H9 (cell line): ENCODE results near the gene DMRTC1. TPM values are rescaled to one million over a fixed set of nuclear protein-coding genes. Genes with fewer than 3 reads are reported as not detected.
"Not testable (repeated sequence)": the region's sequence is repeated elsewhere in the genome, so short reads cannot be mapped to it uniquely, and the experiment has no call there.

ENCODE experiments used
- DNase-seq: peaks from one replicate; pipeline ENCODE4 v3.0.0-alpha.2; 2017
- H2AFZ ChIP-seq: one replicate; pipeline ENCODE4 v1.6.1; 2013; ENCODE audit warnings: mild to moderate bottlenecking, low read length, control low read depth, moderate library complexity
- H2AK5ac ChIP-seq: 2 replicates; pipeline ENCODE4 v1.6.1; 2013; ENCODE audit warnings: low read length, control low read depth, mixed read lengths; ENCODE audit not compliant: insufficient read length
- H2BK120ac ChIP-seq: one replicate; pipeline ENCODE4 v1.6.1; 2013; ENCODE audit warnings: low read depth, mild to moderate bottlenecking, low read length, control low read depth, inconsistent platforms; ENCODE audit not compliant: poor library complexity, severe bottlenecking
- H2BK12ac ChIP-seq: 2 replicates; pipeline ENCODE4 v1.6.1; 2013; ENCODE audit warnings: low read length, control low read depth, mixed read lengths, low read depth; ENCODE audit not compliant: insufficient read length
- H2BK15ac ChIP-seq: 2 replicates; pipeline ENCODE4 v1.6.1; 2013; ENCODE audit warnings: low read depth, low read length, control low read depth
- H2BK20ac ChIP-seq: one replicate; pipeline ENCODE4 v1.6.1; 2013; ENCODE audit warnings: low read depth, mild to moderate bottlenecking, low read length, control low read depth, inconsistent platforms; ENCODE audit not compliant: poor library complexity, severe bottlenecking
- H2BK5ac ChIP-seq: 2 replicates; pipeline ENCODE4 v1.6.1; 2013; ENCODE audit warnings: low read length, control low read depth, mixed read lengths; ENCODE audit not compliant: insufficient read length
- H3K14ac ChIP-seq: 2 replicates; pipeline ENCODE4 v1.6.1; 2013; ENCODE audit warnings: low read length, control low read depth; ENCODE audit not compliant: insufficient read depth
- H3K18ac ChIP-seq: 2 replicates; pipeline ENCODE4 v1.6.1; 2013; ENCODE audit warnings: low read depth, mild to moderate bottlenecking, mixed read lengths, low read length, control low read depth; ENCODE audit not compliant: insufficient read length
- H3K23ac ChIP-seq: 2 replicates; pipeline ENCODE4 v1.6.1; 2013; ENCODE audit warnings: low read length, control low read depth, mixed read lengths, low read depth; ENCODE audit not compliant: insufficient read length
- H3K23me2 ChIP-seq: 2 replicates; pipeline ENCODE4 v1.6.1; 2013; ENCODE audit warnings: low read depth, mild to moderate bottlenecking, mixed read lengths, low read length, control low read depth; ENCODE audit not compliant: insufficient read length, poor library complexity, severe bottlenecking
- H3K27ac ChIP-seq: 2 replicates; pipeline ENCODE4 v1.5.1; 2013; ENCODE audit warnings: low read length, control low read depth, mixed read lengths, low read depth; ENCODE audit not compliant: insufficient read length
- H3K27me3 ChIP-seq: 2 replicates; pipeline ENCODE4 v1.6.1; 2013; ENCODE audit warnings: low read length, control low read depth, inconsistent platforms; ENCODE audit not compliant: insufficient read depth
- H3K4ac ChIP-seq: 2 replicates; pipeline ENCODE4 v1.6.1; 2013; ENCODE audit warnings: low read depth, mild to moderate bottlenecking, control low read depth, inconsistent platforms, low read length, moderate library complexity
- H3K4me1 ChIP-seq: 2 replicates; pipeline ENCODE4 v1.6.1; 2013; ENCODE audit warnings: low read length, control low read depth, inconsistent platforms; ENCODE audit not compliant: insufficient read depth
- H3K4me2 ChIP-seq: 2 replicates; pipeline ENCODE4 v1.6.1; 2013; ENCODE audit warnings: low read length, control low read depth, mixed read lengths; ENCODE audit not compliant: insufficient read length, insufficient read depth
- H3K56ac ChIP-seq: 2 replicates; pipeline ENCODE4 v1.6.1; 2013; ENCODE audit warnings: low read depth, mild to moderate bottlenecking, mixed read lengths, low read length, control low read depth; ENCODE audit not compliant: insufficient read length
- H3K79me1 ChIP-seq: 2 replicates; pipeline ENCODE4 v1.6.1; 2013; ENCODE audit warnings: low read depth, mild to moderate bottlenecking, moderate library complexity, low read length, control low read depth, inconsistent platforms; ENCODE audit not compliant: insufficient read depth, poor library complexity, severe bottlenecking
- H3K79me2 ChIP-seq: 2 replicates; pipeline ENCODE4 v1.6.1; 2013; ENCODE audit warnings: low read length, control low read depth, inconsistent platforms; ENCODE audit not compliant: insufficient read depth
- H3K9ac ChIP-seq: 2 replicates; pipeline ENCODE4 v1.6.1; 2013; ENCODE audit warnings: low read length, control low read depth, mixed read lengths; ENCODE audit not compliant: insufficient read length; ENCODE audit errors: extremely low read depth
- H3K9me3 ChIP-seq: one replicate; pipeline ENCODE4 v1.6.1; 2013; ENCODE audit warnings: low read depth, low read length, inconsistent platforms; ENCODE audit not compliant: control insufficient read depth
- H3T11ph ChIP-seq: one replicate; pipeline ENCODE4 v1.6.1; 2013; ENCODE audit warnings: mild to moderate bottlenecking, low read length, control low read depth, inconsistent platforms
- H4K20me1 ChIP-seq: one replicate; pipeline ENCODE4 v1.6.1; 2013; ENCODE audit not compliant: control insufficient read depth, insufficient read length, insufficient read depth
- H4K5ac ChIP-seq: 2 replicates; pipeline ENCODE4 v1.6.1; 2013; ENCODE audit warnings: low read depth, mild to moderate bottlenecking, mixed read lengths, low read length, control low read depth; ENCODE audit not compliant: insufficient read length
- H4K8ac ChIP-seq: replicated peaks from 2 replicates; pipeline ENCODE4 v1.6.1; 2013; ENCODE audit warnings: low read length, control low read depth, mixed read lengths, low read depth; ENCODE audit not compliant: insufficient read length
- H4K91ac ChIP-seq: 2 replicates; pipeline ENCODE4 v1.6.1; 2013; ENCODE audit warnings: low read depth, mild to moderate bottlenecking, moderate library complexity, mixed read lengths, low read length, control low read depth; ENCODE audit not compliant: insufficient read length
- H3K27ac Mint-ChIP-seq, 3 experiments: 2 replicates in 2 of 3; 3 replicates in 1 of 3; pipeline ENCODE4 v1.8.0; 2020 to 2021; ENCODE audit warnings: mixed read lengths in 3 of 3, mild to moderate bottlenecking in 1 of 3, moderate library complexity in 1 of 3
- H3K27me3 Mint-ChIP-seq: 2 replicates; pipeline ENCODE4 v1.8.0; 2021; ENCODE audit warnings: low read depth, mild to moderate bottlenecking, moderate library complexity, mixed read lengths
- H3K36me3 Mint-ChIP-seq, 3 experiments: 2 replicates in 2 of 3; 3 replicates in 1 of 3; pipeline ENCODE4 v1.8.0; 2020 to 2021; ENCODE audit warnings: low read depth in 3 of 3, mixed read lengths in 3 of 3; ENCODE audit not compliant: insufficient read depth in 1 of 3
- H3K4me1 Mint-ChIP-seq, 2 experiments: 2 replicates each; pipeline ENCODE4 v1.8.0; 2020; ENCODE audit warnings: mixed read lengths in 2 of 2
- H3K4me3 Mint-ChIP-seq, 2 experiments: 2 replicates in 1 of 2; 3 replicates in 1 of 2; pipeline ENCODE4 v1.8.0; 2020 to 2021; ENCODE audit warnings: mild to moderate bottlenecking in 2 of 2, mixed read lengths in 2 of 2, moderate library complexity in 1 of 2
- H3K9me3 Mint-ChIP-seq, 2 experiments: 2 replicates in 1 of 2; 3 replicates in 1 of 2; pipeline ENCODE4 v1.8.0; 2020; ENCODE audit warnings: mild to moderate bottlenecking in 2 of 2, mixed read lengths in 2 of 2, moderate library complexity in 1 of 2
- WGBS: extraction: QIAGEN DNeasy Blood & Tissue Kit; methylation state at CpG from one replicate; pipeline ENCODE4 v1.1.7; 2013; ENCODE audit warnings: missing lambda C conversion rate, low lambda C conversion rate, mixed read lengths; ENCODE audit not compliant: insufficient read length; ENCODE audit errors: extremely low coverage; 5-methylcytosine and 5-hydroxymethylcytosine counted together
- total RNA-seq: library from RNA; stranded (reverse); gene quantifications from 2 replicates; pipeline ENCODE4 v1.2.1, GENCODE V29; 2021

The DMRTC1 gene
- total RNA-seq, 1 experiment from 2014 or later, result not detected

DNA sequence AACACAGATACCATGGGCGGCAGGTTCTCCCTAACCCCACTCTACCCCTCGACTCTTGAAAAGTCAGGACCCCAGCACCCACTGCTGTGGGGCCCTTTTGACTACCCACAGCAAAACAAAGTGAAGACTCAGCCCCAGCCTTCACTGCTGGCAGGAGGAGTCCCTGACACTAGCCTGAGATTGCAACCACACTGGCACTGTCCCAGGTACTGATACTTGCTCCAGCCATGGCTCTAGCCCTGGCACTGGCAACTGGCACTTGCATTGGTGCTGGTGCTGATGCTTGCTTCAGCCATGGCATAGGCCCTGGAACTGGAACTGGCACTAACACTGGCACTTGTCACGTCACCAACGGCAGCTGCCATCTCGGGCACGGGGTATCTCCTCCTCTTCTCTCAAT lies 1.4 kb downstream of the DMRTC1 start:
- not testable (repeated sequence) for H3K4me3 Mint-ChIP-seq, H2BK15ac ChIP-seq, H3K9ac ChIP-seq

DNA sequence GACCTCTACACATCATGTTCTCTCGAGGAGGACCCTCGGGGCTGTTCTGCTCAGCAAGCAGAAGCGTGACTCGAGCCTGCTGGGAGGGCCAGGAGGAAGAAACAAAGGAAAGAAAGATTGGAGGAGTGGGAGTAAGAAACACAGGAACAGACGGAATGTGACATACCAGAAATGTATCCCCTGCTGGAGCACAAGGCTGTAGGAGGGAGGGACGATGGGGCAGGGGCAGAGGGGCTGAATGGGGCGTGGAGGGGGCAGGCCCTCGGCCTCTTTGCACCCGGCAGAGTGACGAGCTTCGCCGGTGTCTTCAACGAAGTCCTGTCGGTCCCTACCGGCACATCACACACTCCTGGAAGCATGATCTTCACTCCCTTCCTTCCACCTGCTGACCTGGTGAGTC lies 5.7 kb downstream of the DMRTC1 start, which contains the start of gene FAM236A:
Gene FAM236A, plus strand, starts transcription at position 301 of the 400 bp plus-strand sequence. Its CDS starts 57 bp downstream, at position 358.
- not testable (repeated sequence) for H3K4ac ChIP-seq, H3K79me2 ChIP-seq, H3K27ac ChIP-seq, H2BK20ac ChIP-seq, H3K23ac ChIP-seq, H3K9ac ChIP-seq, H2BK15ac ChIP-seq, H3K4me2 ChIP-seq, H3K36me3 Mint-ChIP-seq, H3K56ac ChIP-seq, H2BK5ac ChIP-seq, H2BK12ac ChIP-seq, H2BK120ac ChIP-seq, H2AFZ ChIP-seq, H3K27ac Mint-ChIP-seq, H3K79me1 ChIP-seq, H3K4me1 ChIP-seq, H4K91ac ChIP-seq, H3K9me3 Mint-ChIP-seq, H3K27me3 ChIP-seq, H3K9me3 ChIP-seq, H3K18ac ChIP-seq, H4K8ac ChIP-seq, H3T11ph ChIP-seq, H3K23me2 ChIP-seq, H4K5ac ChIP-seq, H4K20me1 ChIP-seq, H3K27me3 Mint-ChIP-seq, H2AK5ac ChIP-seq, H3K14ac ChIP-seq, H3K4me3 Mint-ChIP-seq, DNase-seq, H3K4me1 Mint-ChIP-seq
- WGBS, result no CpG with 5 or more reads among the region's 15 CpGs

More for the DNA sequence above, 1.4 kb downstream of the DMRTC1 start:
- H2AFZ ChIP-seq, H4K20me1 ChIP-seq, H3T11ph ChIP-seq, H3K27me3 Mint-ChIP-seq, H4K8ac ChIP-seq, H3K4me1 ChIP-seq, H2AK5ac ChIP-seq, H2BK120ac ChIP-seq, H3K27ac ChIP-seq, H3K14ac ChIP-seq, H3K4me1 Mint-ChIP-seq, H3K18ac ChIP-seq, H3K23ac ChIP-seq, H2BK20ac ChIP-seq, H3K79me2 ChIP-seq, H3K4ac ChIP-seq, DNase-seq, H3K36me3 Mint-ChIP-seq, H3K79me1 ChIP-seq, H2BK5ac ChIP-seq, H3K23me2 ChIP-seq, H4K5ac ChIP-seq, H3K9me3 ChIP-seq, H3K56ac ChIP-seq, H2BK12ac ChIP-seq, H3K4me2 ChIP-seq, H3K9me3 Mint-ChIP-seq, H4K91ac ChIP-seq, H3K27me3 ChIP-seq, H3K27ac Mint-ChIP-seq: not testable (repeated sequence)
- WGBS, result no CpG with 5 or more reads among the region's 6 CpGs
